Suprapubic skin (tissue), 4 donors: ENCODE measurements around the gene FILIP1L.
"Not testable (repeated sequence)": the region's sequence is repeated elsewhere in the genome, so short reads cannot be mapped to it uniquely, and the experiment has no call there.

Experiments
- CTCF ChIP-seq, 2 donors: fragments of 200-600 bp in 1 of 2; fragments of 450-650 bp in 1 of 2; sonication (generic) in 1 of 2; IDR thresholded peaks; one replicate each; pipeline ENCODE4 v1.5.1; 2016 to 2019; ENCODE audit warnings: antibody characterized with exemption in 2 of 2, mild to moderate bottlenecking in 1 of 2, moderate library complexity in 1 of 2
- EP300 ChIP-seq: sonication (generic); formaldehyde crosslinking; IDR thresholded peaks from one replicate; pipeline ENCODE4 v1.6.1; 2017; ENCODE audit warnings: antibody characterized with exemption
- POLR2A ChIP-seq, 2 donors: fragments of 450-650 bp; IDR thresholded peaks; one replicate each; pipeline ENCODE4 v1.6.1; 2017; ENCODE audit warnings: antibody characterized with exemption in 2 of 2, mild to moderate bottlenecking in 2 of 2, moderate library complexity in 2 of 2
- POLR2AphosphoS5 ChIP-seq, 3 donors: sonication (generic); formaldehyde crosslinking; IDR thresholded peaks; one replicate each; pipeline ENCODE4 v1.6.1; 2017; ENCODE audit warnings: antibody characterized with exemption in 3 of 3

DNA sequence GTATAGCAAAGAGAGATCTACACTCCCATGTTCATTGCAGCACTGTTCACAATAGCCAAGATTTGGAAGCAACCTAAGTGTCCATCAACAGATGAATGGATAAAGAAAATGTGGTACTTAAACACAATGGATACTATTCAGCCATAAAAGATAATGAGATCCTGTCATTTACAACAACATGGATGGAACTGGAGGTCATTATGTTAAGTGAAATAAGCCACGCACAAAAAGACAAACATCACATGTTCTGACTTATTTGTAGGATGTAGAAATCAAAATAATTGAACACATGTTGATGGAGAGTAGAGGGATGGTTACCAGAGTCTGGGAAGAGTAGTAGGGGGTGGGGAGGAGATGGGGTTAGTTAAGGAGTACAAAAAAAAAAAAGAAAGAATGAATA lies 18.0 kb downstream of the FILIP1L start:
- not testable (repeated sequence) for TF ChIP-seq POLR2AphosphoS5 (IDR thresholded peaks at IDR 0.05); CTCF (IDR thresholded peaks at IDR 0.05); POLR2A (IDR thresholded peaks at IDR 0.05); EP300
